Neural progenitor cell (in vitro differentiated cells): ENCODE results near the gene HNRNPR. TPM values are rescaled to one million over a fixed set of nuclear protein-coding genes. Genes with fewer than 3 reads are reported as not detected.

ENCODE experiments used
- DNase-seq: peaks from one replicate; pipeline ENCODE4 v3.0.0-alpha.2; 2016; ENCODE audit warnings: low spot score
- H2AFZ ChIP-seq: fragments of 200-600 bp; sonication (generic); replicated peaks from 2 replicates; pipeline ENCODE4 v1.6.1; 2016; ENCODE audit warnings: antibody characterized with exemption
- H3F3A ChIP-seq: fragments of 200-600 bp; sonication (generic); 2 replicates; pipeline ENCODE4 v1.6.1; 2016; ENCODE audit warnings: antibody characterized with exemption, low read depth
- H3K27ac ChIP-seq: fragments of 200-600 bp; sonication (generic); 2 replicates; pipeline ENCODE4 v1.5.1; 2016; ENCODE audit warnings: mild to moderate bottlenecking
- H3K27me3 ChIP-seq: fragments of 200-600 bp; sonication (generic); 2 replicates; pipeline ENCODE4 v1.6.1; 2016; ENCODE audit warnings: mild to moderate bottlenecking, moderate library complexity
- H3K36me3 ChIP-seq: fragments of 200-600 bp; sonication (generic); 2 replicates; pipeline ENCODE4 v1.5.1; 2016
- H3K4me1 ChIP-seq: fragments of 200-600 bp; sonication (generic); 2 replicates; pipeline ENCODE4 v1.6.1; 2016; ENCODE audit warnings: mixed run types
- H3K4me2 ChIP-seq: fragments of 200-600 bp; sonication (generic); 2 replicates; pipeline ENCODE4 v1.6.1; 2016
- H3K4me3 ChIP-seq: fragments of 200-600 bp; sonication (generic); 2 replicates; pipeline ENCODE4 v1.5.1; 2016
- H3K79me2 ChIP-seq: fragments of 200-600 bp; sonication (generic); 2 replicates; pipeline ENCODE4 v1.6.1; 2016; ENCODE audit warnings: low read depth
- H3K9ac ChIP-seq: fragments of 200-600 bp; sonication (generic); 2 replicates; pipeline ENCODE4 v1.6.1; 2016
- H3K9me3 ChIP-seq: fragments of 200-600 bp; sonication (generic); 2 replicates; pipeline ENCODE4 v1.5.1; 2016; ENCODE audit warnings: low read depth
- H4K20me1 ChIP-seq: fragments of 200-600 bp; sonication (generic); 2 replicates; pipeline ENCODE4 v1.6.1; 2016; ENCODE audit warnings: low read depth
- H3K27ac Mint-ChIP-seq: 3 replicates; pipeline ENCODE4 v1.8.0; 2021; ENCODE audit warnings: mixed read lengths
- H3K27me3 Mint-ChIP-seq: 2 replicates; pipeline ENCODE4 v1.8.0; 2022; ENCODE audit warnings: low read depth, mild to moderate bottlenecking, inconsistent platforms, moderate library complexity, mixed read lengths; ENCODE audit not compliant: insufficient read depth
- H3K36me3 Mint-ChIP-seq: 3 replicates; pipeline ENCODE4 v1.8.0; 2021; ENCODE audit warnings: mixed read lengths
- H3K4me1 Mint-ChIP-seq: 3 replicates; pipeline ENCODE4 v1.8.0; 2021; ENCODE audit warnings: mixed read lengths
- H3K4me3 Mint-ChIP-seq: 3 replicates; pipeline ENCODE4 v1.8.0; 2021; ENCODE audit warnings: mild to moderate bottlenecking, moderate library complexity, mixed read lengths
- H3K9me3 Mint-ChIP-seq: 3 replicates; pipeline ENCODE4 v1.8.0; 2020; ENCODE audit warnings: mixed read lengths
- EZH2 ChIP-seq: fragments of 200-600 bp; sonication (generic); IDR thresholded peaks from 2 replicates; pipeline ENCODE4 v1.6.1; 2017; ENCODE audit warnings: antibody characterized with exemption, mild to moderate bottlenecking, moderate library complexity
- EZH2phosphoT487 ChIP-seq: fragments of 200-600 bp; sonication (generic); IDR thresholded peaks from 2 replicates; pipeline ENCODE4 v1.6.1; 2017; ENCODE audit warnings: antibody characterized with exemption
- total RNA-seq: library from RNA; depleted of rRNA; stranded (reverse); fragments of >200 nt; gene quantifications from 2 replicates; pipeline ENCODE4 v1.2.3, GENCODE V29; 2015; ENCODE audit warnings: low replicate concordance
- TF ChIP-seq, protein P1 (sequence below): fragments of 200-600 bp; sonication (generic); IDR thresholded peaks from 2 replicates; pipeline ENCODE4 v1.5.1; 2017; ENCODE audit warnings: antibody characterized with exemption, mild to moderate bottlenecking

HNRNPR gene
- total RNA-seq, 1 donor from 2014 or later: 317 TPM

DNA sequence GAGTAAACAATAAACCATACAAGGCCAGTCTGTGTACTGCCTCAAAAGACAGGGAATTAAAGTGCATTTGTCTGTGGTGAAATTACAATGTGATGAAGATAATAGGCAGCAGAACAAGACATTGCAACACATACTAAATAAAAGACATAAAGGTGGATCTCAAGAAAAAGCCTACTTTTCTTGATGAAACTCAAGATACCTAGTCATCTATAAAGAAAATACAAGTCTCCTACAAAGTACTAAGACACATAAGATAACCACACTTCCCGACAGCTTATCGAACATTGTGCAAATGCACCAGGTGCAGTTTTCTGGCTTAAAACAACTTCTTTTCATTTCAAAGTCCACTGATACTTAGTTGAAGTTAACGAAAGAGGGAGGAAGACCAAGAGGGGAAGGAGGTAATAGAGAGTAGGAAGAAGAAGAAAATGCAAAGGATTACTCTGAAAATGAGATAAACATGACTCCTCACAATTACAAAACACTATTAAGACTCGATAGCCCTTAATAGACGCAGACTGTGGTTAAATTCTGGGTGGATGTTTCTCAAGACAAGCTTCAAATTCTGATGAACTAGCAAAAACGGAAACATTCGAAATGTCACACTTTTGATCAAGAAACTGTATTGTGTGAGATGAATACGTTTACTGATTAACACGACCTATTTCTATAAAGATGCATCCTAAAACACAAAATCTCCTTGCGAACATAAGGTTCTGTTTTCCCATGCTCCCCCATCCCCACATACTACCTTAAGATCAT lies 2.0 kb downstream of the HNRNPR start:
- H3K4me2 ChIP-seq: peak overlapping the region; percentile 97
- peaks cover 43% of the 10 kb centered on the region for H3K4me1 ChIP-seq
- Mint-ChIP-seq H3K27me3 (peaks cover 6% of the 10 kb centered on the region), H3K4me3 (peak overlapping the region; percentile 88), H3K9me3 (peaks cover 25% of the 10 kb centered on the region), H3K27ac (peak overlapping the region; percentile 23), H3K4me1 (peaks cover 34% of the 10 kb centered on the region), H3K36me3 (peaks cover 46% of the 10 kb centered on the region)
- peak overlapping the region; percentile 91 for H3K4me3 ChIP-seq
- TF ChIP-seq, protein P1, sequence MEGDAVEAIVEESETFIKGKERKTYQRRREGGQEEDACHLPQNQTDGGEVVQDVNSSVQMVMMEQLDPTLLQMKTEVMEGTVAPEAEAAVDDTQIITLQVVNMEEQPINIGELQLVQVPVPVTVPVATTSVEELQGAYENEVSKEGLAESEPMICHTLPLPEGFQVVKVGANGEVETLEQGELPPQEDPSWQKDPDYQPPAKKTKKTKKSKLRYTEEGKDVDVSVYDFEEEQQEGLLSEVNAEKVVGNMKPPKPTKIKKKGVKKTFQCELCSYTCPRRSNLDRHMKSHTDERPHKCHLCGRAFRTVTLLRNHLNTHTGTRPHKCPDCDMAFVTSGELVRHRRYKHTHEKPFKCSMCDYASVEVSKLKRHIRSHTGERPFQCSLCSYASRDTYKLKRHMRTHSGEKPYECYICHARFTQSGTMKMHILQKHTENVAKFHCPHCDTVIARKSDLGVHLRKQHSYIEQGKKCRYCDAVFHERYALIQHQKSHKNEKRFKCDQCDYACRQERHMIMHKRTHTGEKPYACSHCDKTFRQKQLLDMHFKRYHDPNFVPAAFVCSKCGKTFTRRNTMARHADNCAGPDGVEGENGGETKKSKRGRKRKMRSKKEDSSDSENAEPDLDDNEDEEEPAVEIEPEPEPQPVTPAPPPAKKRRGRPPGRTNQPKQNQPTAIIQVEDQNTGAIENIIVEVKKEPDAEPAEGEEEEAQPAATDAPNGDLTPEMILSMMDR: no peak
- no peak for TF ChIP-seq EZH2
- no peak for TF ChIP-seq EZH2phosphoT487
- H2AFZ ChIP-seq: no peak overlapping the region
- no peak overlapping the region for H3K27ac ChIP-seq
- H3K36me3 ChIP-seq: peaks cover 24% of the 10 kb centered on the region
- H3K9me3 ChIP-seq: no peaks in the 10 kb centered on the region
- no peaks in the 10 kb centered on the region for H3K27me3 ChIP-seq
- peak overlapping the region; percentile 98 for H3K9ac ChIP-seq
- no peak for DNase-seq
- peaks cover 65% of the 10 kb centered on the region for H4K20me1 ChIP-seq
- H3K79me2 ChIP-seq: peaks cover 70% of the 10 kb centered on the region
- H3F3A ChIP-seq: peaks cover 27% of the 10 kb centered on the region

DNA sequence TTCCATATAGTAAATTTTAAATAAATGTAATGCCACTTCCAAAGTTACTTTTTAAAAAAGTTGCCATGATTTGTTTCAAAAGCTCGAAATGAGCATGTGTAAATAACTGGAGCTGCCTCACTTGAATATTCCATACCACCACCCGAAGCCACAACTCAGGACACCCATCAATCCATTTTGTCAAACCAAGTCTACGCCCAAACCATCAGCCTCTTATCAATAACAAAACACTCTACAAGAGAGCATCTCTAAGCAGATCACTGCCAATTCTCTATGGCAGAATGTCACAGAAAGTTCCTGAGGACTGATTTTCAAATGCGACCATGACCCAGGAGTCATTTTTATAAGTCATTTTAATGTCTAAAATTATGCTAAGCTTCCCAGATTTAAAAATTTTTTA lies 4.5 kb downstream of the HNRNPR start:
- Mint-ChIP-seq H3K9me3 (peaks cover 21% of the 10 kb centered on the region), H3K36me3 (peaks cover 57% of the 10 kb centered on the region), H3K27me3 (peaks cover 4% of the 10 kb centered on the region), H3K4me1 (peaks cover 27% of the 10 kb centered on the region), H3K27ac (no peak overlapping the region), H3K4me3 (no peak overlapping the region)
- Histone ChIP-seq H4K20me1 (peaks cover 80% of the 10 kb centered on the region), H3K4me1 (peaks cover 35% of the 10 kb centered on the region), H3K79me2 (peaks cover 94% of the 10 kb centered on the region), H2AFZ (no peak overlapping the region), H3K9ac (no peak overlapping the region), H3F3A (peaks cover 25% of the 10 kb centered on the region), H3K36me3 (peaks cover 36% of the 10 kb centered on the region), H3K27me3 (no peaks in the 10 kb centered on the region), H3K4me2 (peak overlapping the region; percentile 97), H3K4me3 (no peak overlapping the region), H3K9me3 (no peaks in the 10 kb centered on the region), H3K27ac (no peak overlapping the region)
- DNase-seq: no peak
- TF ChIP-seq EZH2 (no peak), EZH2phosphoT487 (no peak)
- TF ChIP-seq, protein P1: no peak

DNA sequence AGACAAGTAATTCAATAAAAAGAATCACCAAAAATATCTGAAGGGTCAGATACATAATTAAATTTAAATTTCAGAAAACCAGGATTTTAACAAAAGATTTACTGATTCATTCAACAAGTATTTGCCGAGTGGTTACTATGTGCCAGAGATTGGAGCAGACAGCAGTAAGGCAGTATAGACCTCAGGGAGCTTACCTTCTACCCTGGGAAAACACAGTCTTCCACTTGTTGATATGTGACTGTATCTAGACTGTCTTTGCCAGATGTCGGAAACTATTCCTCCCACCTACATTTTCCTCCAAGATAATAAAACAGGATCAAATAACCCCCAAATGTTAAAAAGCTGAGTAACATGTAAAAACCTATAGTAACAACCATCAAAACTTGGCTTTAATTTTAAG lies 6.2 kb downstream of the HNRNPR start:
- Histone ChIP-seq H3K9me3 (no peaks in the 10 kb centered on the region), H2AFZ (no peak overlapping the region), H3K79me2 (peaks cover 99% of the 10 kb centered on the region), H3K27ac (no peak overlapping the region), H3K9ac (no peak overlapping the region), H4K20me1 (peaks cover 91% of the 10 kb centered on the region), H3F3A (peaks cover 24% of the 10 kb centered on the region), H3K27me3 (no peaks in the 10 kb centered on the region), H3K4me2 (no peak overlapping the region), H3K4me3 (no peak overlapping the region), H3K4me1 (peaks cover 35% of the 10 kb centered on the region), H3K36me3 (peaks cover 40% of the 10 kb centered on the region)
- Mint-ChIP-seq H3K4me1 (peaks cover 27% of the 10 kb centered on the region), H3K36me3 (peaks cover 67% of the 10 kb centered on the region), H3K27me3 (peaks cover 2% of the 10 kb centered on the region), H3K4me3 (no peak overlapping the region), H3K9me3 (peaks cover 21% of the 10 kb centered on the region), H3K27ac (no peak overlapping the region)
- TF ChIP-seq EZH2: no peak
- DNase-seq: no peak

DNA sequence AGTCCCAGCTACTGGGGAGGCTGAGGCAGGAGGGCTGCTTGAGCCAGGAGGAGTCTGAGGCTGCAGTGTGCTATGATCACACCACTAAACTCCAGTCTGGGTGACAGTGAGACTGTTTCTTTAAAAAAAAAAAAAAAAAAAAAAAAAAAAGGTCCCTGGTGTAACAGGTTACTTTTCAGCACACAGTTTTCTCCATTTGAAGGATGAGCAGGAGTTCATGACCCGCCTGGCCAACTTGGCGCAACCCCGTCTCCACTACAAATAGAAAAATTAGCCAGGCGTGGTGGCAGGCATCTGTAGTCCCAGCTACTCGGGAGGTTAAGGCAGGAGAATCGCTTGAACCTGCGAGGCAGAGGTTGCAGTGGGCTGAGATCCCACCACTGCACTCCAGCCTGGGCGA lies 12.4 kb downstream of the HNRNPR start:
- no peak for DNase-seq
- peaks cover 2% of the 10 kb centered on the region for H3K9me3 Mint-ChIP-seq

More for the DNA sequence above, 12.4 kb downstream of the HNRNPR start:
- Histone ChIP-seq H3K9ac (no peak overlapping the region), H3K4me3 (no peak overlapping the region), H4K20me1 (peaks cover 88% of the 10 kb centered on the region), H2AFZ (no peak overlapping the region), H3K27me3 (no peaks in the 10 kb centered on the region), H3K4me2 (no peak overlapping the region), H3K36me3 (peaks cover 40% of the 10 kb centered on the region), H3K9me3 (no peaks in the 10 kb centered on the region), H3K27ac (no peak overlapping the region), H3F3A (peaks cover 35% of the 10 kb centered on the region), H3K79me2 (peaks cover 99% of the 10 kb centered on the region), H3K4me1 (no peaks in the 10 kb centered on the region)
- TF ChIP-seq EZH2 (no peak), EZH2phosphoT487 (no peak)
- TF ChIP-seq, protein P1: no peak
- H3K27me3 Mint-ChIP-seq: no peaks in the 10 kb centered on the region
- no peak overlapping the region for H3K4me3 Mint-ChIP-seq
- no peak overlapping the region for H3K27ac Mint-ChIP-seq
- no peaks in the 10 kb centered on the region for H3K4me1 Mint-ChIP-seq
- peaks cover 54% of the 10 kb centered on the region for H3K36me3 Mint-ChIP-seq
